ENCODE data around the gene WEE2. TPM values are rescaled to one million over a fixed set of nuclear protein-coding genes. Genes with fewer than 3 reads are reported as not detected.

The WEE2 gene
- total and polyA plus RNA-seq, 9 of the 15 experiments (the other 6 are each of a cell fraction or from before 2014, with no cell fraction given): not detected

DNA sequence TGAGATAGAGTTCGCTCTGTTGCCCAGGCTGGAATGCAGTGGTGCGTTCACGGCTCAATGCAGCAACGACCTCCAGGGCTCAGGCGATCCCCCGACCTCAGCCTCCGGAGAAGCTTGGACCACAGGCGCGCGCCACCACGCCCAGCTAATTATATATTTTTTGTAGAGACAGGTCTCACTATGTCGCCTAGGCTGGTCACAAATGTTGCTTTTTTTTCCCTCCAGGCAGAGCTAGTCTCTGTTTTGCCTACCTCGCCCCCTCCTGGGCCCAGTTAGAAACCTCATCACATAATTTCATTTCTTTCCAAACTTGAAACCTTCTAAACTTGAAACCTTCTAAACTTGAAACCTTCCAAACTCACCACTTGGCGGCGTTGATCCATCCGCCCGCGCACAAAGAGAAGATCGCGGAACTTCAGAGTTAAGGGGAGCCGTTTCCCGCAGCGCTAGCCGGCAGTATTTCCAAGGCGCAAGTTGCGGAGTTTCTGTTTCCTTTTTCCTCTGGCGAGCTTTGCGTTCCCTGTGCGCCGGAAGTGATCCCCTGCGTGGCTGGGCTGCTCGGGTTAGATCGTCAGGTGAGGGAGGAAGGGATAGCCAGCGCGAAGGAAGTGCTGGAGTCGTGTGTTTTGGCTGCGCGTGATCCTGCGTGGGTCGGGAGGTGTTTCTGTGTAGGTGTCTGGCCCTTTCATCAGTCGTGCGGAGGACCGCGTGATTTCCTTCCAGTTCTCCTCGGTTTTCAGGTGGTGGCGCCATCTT, 29.9 kb downstream of the WEE2 start, which contains the start of gene SSBP1 (continued):
- TF ChIP-seq, protein P1, sequence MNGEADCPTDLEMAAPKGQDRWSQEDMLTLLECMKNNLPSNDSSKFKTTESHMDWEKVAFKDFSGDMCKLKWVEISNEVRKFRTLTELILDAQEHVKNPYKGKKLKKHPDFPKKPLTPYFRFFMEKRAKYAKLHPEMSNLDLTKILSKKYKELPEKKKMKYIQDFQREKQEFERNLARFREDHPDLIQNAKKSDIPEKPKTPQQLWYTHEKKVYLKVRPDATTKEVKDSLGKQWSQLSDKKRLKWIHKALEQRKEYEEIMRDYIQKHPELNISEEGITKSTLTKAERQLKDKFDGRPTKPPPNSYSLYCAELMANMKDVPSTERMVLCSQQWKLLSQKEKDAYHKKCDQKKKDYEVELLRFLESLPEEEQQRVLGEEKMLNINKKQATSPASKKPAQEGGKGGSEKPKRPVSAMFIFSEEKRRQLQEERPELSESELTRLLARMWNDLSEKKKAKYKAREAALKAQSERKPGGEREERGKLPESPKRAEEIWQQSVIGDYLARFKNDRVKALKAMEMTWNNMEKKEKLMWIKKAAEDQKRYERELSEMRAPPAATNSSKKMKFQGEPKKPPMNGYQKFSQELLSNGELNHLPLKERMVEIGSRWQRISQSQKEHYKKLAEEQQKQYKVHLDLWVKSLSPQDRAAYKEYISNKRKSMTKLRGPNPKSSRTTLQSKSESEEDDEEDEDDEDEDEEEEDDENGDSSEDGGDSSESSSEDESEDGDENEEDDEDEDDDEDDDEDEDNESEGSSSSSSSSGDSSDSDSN (IDR thresholded peaks at IDR 0.05; ENCODE audit: borderline replicate concordance in 1 of 2, low read depth in 2 of 2, low read length in 2 of 2): peak; percentile 94 to 97
- TF ChIP-seq, protein P2, sequence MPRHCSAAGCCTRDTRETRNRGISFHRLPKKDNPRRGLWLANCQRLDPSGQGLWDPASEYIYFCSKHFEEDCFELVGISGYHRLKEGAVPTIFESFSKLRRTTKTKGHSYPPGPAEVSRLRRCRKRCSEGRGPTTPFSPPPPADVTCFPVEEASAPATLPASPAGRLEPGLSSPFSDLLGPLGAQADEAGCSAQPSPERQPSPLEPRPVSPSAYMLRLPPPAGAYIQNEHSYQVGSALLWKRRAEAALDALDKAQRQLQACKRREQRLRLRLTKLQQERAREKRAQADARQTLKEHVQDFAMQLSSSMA (CRISPR knock-in tag; IDR thresholded peaks at IDR 0.05): peak; percentile 53; the same call in 1 of the 2 replicates
- TF ChIP-seq RBM15 (IDR thresholded peaks at IDR 0.05; ENCODE audit: insufficient read depth, low read length): no peak
- TF ChIP-seq DDX20 (tag; IDR thresholded peaks at IDR 0.05; ENCODE audit: low read depth): no peak
- peak; percentile 96 for TF ChIP-seq ETV1 (tag; conservative IDR thresholded peaks at IDR 0.05; ENCODE audit: low read depth)
- no peak for TF ChIP-seq PCBP1 (IDR thresholded peaks at IDR 0.05; ENCODE audit: low read depth, low read length, poor library complexity, severe bottlenecking)
- peak; percentile 52 for TF ChIP-seq CCNT2 (IDR thresholded peaks at IDR 0.05; ENCODE audit: borderline replicate concordance, extremely low read depth, insufficient read length, low read depth, low read length)
- no peak for TF ChIP-seq HNRNPUL1 (IDR thresholded peaks at IDR 0.05; ENCODE audit: low read length)
- TF ChIP-seq RBFOX2 (IDR thresholded peaks at IDR 0.05; ENCODE audit: low read depth, low read length): peak; percentile 97
- peak; percentile 43; the same call in 1 of the 2 replicates for TF ChIP-seq NFE2 (IDR thresholded peaks at IDR 0.05; ENCODE audit: low read depth)
- TF ChIP-seq RCOR1 (IDR thresholded peaks at IDR 0.05; ENCODE audit: borderline replicate concordance in 1 of 2, low read depth in 2 of 2, low read length in 2 of 2): peak; percentile 38 to 92; a peak in 3 of 4 replicates
- TF ChIP-seq, protein P3, sequence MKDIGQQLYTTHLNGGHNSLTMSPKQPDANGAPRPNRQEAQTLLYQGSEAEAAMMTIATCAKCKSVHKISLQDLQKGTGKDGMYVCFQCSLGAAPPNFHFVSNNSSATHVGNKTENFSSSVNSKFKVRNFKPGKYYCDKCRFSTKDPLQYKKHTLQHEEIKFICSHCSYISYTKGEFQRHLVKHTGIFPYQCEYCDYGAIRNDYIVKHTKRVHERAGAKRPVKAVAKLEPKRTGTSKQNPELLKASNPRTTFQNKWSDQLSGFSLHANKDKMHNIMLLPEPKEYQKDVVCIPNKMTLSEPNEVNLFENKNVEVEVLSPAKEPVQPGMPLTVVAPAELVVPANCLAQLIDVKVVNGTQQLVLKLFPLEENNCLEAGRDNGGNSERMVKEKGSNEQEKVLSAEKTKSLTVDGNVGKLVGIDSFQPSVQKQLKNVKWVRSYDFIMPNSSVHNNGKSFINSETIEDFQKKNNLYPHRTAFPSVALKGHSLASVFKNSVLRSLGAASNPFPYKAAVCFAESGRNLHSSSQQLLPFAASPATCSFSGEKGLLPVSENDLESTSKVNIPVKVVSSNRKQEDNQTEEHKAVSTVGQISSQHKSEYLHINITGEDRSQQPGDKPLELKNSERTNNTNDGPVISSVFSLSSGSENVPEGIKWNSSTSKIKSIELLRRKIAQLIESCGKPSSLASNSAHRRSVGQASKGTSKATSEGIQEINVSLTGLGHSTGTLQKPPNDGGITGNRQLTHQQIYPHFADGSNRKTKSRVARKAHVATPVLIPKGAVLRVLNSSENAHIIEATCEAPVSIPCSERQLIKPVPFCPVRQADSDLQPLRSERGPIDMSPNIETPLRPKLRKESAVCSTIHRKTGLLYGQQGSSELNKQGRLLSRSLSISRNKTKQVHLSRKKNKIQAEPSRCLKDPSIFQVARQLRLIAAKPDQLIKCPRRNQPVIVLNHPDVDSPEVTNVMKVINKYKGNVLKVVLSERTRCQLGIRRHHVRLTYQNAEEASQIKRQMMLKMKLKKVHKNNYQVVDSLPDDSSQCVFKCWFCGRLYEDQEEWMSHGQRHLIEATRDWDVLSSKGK (CRISPR knock-in tag; IDR thresholded peaks at IDR 0.05): no peak
- peak; percentile 99 for TF ChIP-seq OTX1 (CRISPR knock-in tag; IDR thresholded peaks at IDR 0.05)
- peak; percentile 74 for TF ChIP-seq NR2F6 (CRISPR knock-in tag; IDR thresholded peaks at IDR 0.05)
- TF ChIP-seq, protein P4, sequence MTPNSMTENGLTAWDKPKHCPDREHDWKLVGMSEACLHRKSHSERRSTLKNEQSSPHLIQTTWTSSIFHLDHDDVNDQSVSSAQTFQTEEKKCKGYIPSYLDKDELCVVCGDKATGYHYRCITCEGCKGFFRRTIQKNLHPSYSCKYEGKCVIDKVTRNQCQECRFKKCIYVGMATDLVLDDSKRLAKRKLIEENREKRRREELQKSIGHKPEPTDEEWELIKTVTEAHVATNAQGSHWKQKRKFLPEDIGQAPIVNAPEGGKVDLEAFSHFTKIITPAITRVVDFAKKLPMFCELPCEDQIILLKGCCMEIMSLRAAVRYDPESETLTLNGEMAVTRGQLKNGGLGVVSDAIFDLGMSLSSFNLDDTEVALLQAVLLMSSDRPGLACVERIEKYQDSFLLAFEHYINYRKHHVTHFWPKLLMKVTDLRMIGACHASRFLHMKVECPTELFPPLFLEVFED (CRISPR knock-in tag; conservative IDR thresholded peaks at IDR 0.05): peak; percentile 96
- peak; percentile 86 for TF ChIP-seq ZNF165 (CRISPR knock-in tag; IDR thresholded peaks at IDR 0.05; ENCODE audit: borderline replicate concordance)
- TF ChIP-seq, protein P5, sequence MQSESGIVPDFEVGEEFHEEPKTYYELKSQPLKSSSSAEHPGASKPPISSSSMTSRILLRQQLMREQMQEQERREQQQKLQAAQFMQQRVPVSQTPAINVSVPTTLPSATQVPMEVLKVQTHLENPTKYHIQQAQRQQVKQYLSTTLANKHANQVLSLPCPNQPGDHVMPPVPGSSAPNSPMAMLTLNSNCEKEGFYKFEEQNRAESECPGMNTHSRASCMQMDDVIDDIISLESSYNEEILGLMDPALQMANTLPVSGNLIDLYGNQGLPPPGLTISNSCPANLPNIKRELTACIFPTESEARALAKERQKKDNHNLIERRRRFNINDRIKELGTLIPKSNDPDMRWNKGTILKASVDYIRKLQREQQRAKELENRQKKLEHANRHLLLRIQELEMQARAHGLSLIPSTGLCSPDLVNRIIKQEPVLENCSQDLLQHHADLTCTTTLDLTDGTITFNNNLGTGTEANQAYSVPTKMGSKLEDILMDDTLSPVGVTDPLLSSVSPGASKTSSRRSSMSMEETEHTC (IDR thresholded peaks at IDR 0.05): peak; percentile 68; the same call in 1 of the 2 replicates

All from K562 (cell line).